Stimulated activated CD4-positive, alpha-beta T cell treated with anti-CD3 and anti-CD28 coated beads, Interleukin-2, amount 100 ng/mL, for 48 hours (primary cell): ENCODE data around the gene TGM2.

ENCODE experiments used
- DNase-seq, 2 donors: peaks; one replicate each; pipeline ENCODE4 v3.0.0-alpha.2; 2020

The TGM2 gene

DNA sequence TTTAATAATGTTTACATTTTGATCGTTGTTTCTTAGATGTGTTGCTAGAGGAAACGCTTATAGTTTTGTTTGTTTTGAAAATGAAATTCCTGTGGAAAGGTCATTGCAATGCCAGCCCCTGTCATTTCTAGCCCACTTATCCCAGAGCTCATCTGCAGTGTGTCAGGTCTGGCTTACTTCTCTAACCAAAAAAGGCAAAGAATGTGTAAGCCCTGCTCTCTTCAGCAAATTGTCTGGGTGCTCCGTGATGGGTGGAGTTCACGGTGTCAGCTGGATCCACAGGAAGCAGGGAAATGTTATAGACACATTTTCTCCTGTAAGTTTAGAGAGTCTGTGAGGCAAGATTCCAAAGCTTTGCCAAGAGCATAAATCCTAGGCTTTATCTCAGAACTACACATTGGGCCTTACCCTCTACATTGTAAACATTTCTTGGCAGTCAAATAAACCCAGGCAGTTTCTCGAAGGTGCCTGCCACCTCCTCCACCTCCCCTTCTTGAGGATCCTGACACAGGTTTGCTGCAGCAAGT is 80.6 kb downstream of the TGM2 start:
- no peak for DNase-seq

GRCh38 chr20:38083338-38084048 is 81.6 kb downstream of the TGM2 start:
- DNase-seq = no peak

DNA sequence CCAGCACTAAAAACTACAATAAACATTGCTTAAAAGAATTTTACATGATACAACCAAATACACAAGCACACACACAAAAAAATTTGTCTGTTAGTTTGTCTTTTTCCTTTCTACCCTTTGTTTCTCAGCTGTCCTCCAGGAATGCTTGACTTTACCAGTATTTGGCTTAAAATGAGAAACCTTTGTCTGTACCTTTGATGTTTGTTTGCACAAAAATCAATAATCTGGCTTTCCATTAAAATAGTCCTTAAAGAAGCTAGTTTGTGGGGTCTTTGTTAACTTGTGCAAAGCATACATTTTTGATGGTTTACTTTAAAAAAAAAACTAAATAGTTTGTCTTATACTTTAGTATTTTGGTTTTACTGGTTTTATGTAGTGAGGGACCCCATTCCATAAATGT is 82.2 kb downstream of the TGM2 start:
- no peak for DNase-seq

GRCh38 chr20:38081575-38081974 is 83.5 kb downstream of the TGM2 start:
- DNase-seq = no peak

- no peak for DNase-seq
Measured at GRCh38 chr20:38079353-38079752, 85.7 kb downstream of the TGM2 start.

DNA sequence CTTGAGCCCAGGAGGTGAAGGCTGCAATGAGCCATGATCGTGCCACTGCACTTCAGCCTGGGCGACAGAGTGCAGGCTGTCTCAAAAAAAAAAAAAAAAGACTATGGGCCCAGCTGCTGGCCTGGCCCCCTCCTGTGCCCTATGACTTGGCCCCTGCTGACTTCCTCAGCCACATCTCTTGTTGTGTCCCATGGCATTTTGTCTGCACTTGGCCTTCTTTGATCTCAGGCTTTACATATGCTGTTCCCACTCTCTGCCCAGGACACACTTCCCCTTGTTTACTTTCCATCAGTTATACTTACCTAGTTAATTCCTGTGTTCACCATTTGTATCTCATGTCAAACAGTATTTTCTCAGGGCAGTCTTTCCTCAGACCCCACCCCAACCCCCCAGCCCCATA is 87.0 kb downstream of the TGM2 start:
- DNase-seq = no peak
